Psoas muscle (tissue), 8 donors: ENCODE data around the gene NUTM2A. TPM values are rescaled to one million over a fixed set of nuclear protein-coding genes. Genes with fewer than 3 reads are reported as not detected.
"Not testable (repeated sequence)": the region's sequence is repeated elsewhere in the genome, so short reads cannot be mapped to it uniquely, and the experiment has no call there.

ENCODE experiments used
- ATAC-seq, 4 donors: fragments of 200-7000 bp; cut with Tn5 transposase; one replicate each; pipeline ENCODE4 v1.9.1; 2020; ENCODE audit warnings: moderate library complexity in 3 of 4, mild to moderate bottlenecking in 2 of 4
- DNase-seq, 2 donors: peaks; one replicate each; pipeline ENCODE4 v3.0.0-alpha.2; 2020
- H3K27ac ChIP-seq: fragments of 200-600 bp; one replicate; pipeline ENCODE4 v1.8.0; 2022
- H3K27me3 ChIP-seq, 3 donors: fragments of 200-600 bp in 1 of 3; one replicate each; pipeline versions ENCODE4 v1.6.1 to v1.8.0; 2013 to 2022; ENCODE audit warnings: low read length in 2 of 3, mild to moderate bottlenecking in 2 of 3, moderate library complexity in 1 of 3; ENCODE audit not compliant: insufficient read depth in 3 of 3
- H3K36me3 ChIP-seq, 2 donors: fragments of 200-600 bp in 1 of 2; one replicate each; pipeline versions ENCODE4 v1.6.1 to v1.8.0; 2013 to 2022; ENCODE audit warnings: low read depth in 1 of 2, mild to moderate bottlenecking in 1 of 2, moderate library complexity in 1 of 2; ENCODE audit not compliant: insufficient read depth in 1 of 2
- H3K4me1 ChIP-seq: fragments of 200-600 bp; one replicate; pipeline ENCODE4 v1.8.0; 2022
- H3K4me3 ChIP-seq: fragments of 200-600 bp; one replicate; pipeline ENCODE4 v1.8.0; 2022; ENCODE audit warnings: mild to moderate bottlenecking
- H3K9me3 ChIP-seq: fragments of 200-600 bp; one replicate; pipeline ENCODE4 v1.8.0; 2022
- WGBS, 3 donors: extraction: QIAGEN DNeasy Blood & Tissue Kit; methylation state at CpG; one replicate each; pipeline versions ENCODE4 v1.1.6 to v1.1.7; 2013; 5-methylcytosine and 5-hydroxymethylcytosine counted together
- intact Hi-C, 2 donors: fragments of 100-400 bp; cut with DNase I; formaldehyde crosslinking; loops; one replicate each; pipeline versions ENCODE4 v1.11.0 to v1.14.2; 2022
- polyA plus RNA-seq, 3 donors: library from polyadenylated mRNA; stranded (reverse); fragments of 200-250 nt; gene quantifications; one replicate each; pipeline ENCODE4 v1.2.3, GENCODE V29; 2013
- total RNA-seq, 4 donors: library from RNA; stranded (reverse); fragmentation: NEBNext Ultra II Directional in 2 of 4; extraction: Animal tissue kit (Norgen Biotek cat#: 25700) in 2 of 4; gene quantifications; one replicate each; pipeline versions ENCODE4 v1.2.1 to v1.2.4, GENCODE V29; 2021 to 2023
- donor health status: healthy with polysubstance abuse.
- donor health status: DM: no; HTN: no; CAD: no; lungs with moderate emphysema.
- donor health status: Bipolar disorder and iron deficiency.
- donor health status: healthy.
- donor health status: DM: yes; HTN: yes; CAD: no.
- donor health status: DM: no; HTN: no; CAD: no.
- donor health status: DM: no; HTN: no; CAD: no.
- donor health status: DM: yes; HTN: yes; CAD: no.

Gene NUTM2A
- total and polyA plus RNA-seq, 7 donors, result 0.49 to 1.4 (median 1.0) TPM

DNA sequence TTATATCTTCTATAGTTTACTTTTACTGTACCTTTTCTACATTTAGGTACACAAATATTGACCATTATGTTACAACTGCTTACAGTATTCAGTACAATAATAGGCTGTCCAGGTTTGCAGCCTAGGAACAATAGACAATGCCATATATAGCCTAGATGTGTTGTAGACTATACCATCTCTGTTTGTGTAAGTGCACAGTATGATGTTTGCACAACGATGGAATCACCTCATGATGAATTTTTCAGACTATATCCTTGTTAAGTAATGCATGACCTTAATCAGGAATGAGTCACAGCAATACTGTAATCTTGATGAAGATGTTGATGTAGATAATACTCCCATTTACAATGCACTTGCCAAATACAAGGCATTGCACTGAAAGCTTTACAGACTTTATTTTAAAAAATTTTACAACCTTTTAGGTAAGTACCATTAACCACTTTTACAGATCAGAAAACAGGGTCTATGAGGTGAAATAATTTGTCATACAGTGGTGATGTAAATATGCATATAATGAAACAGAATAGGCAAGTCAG lies 23.6 kb downstream of the NUTM2A start:
- DNase-seq, H3K4me3 ChIP-seq, H3K36me3 ChIP-seq, intact Hi-C loops, ATAC-seq, H3K27ac ChIP-seq, H3K27me3 ChIP-seq, H3K4me1 ChIP-seq, H3K9me3 ChIP-seq: not testable (repeated sequence)
- 67 to 82% methylated on average over 1 of the region's 1 CpG; no CpG with 5 or more reads in 1 of the 3 donors for WGBS, 3 donors

DNA sequence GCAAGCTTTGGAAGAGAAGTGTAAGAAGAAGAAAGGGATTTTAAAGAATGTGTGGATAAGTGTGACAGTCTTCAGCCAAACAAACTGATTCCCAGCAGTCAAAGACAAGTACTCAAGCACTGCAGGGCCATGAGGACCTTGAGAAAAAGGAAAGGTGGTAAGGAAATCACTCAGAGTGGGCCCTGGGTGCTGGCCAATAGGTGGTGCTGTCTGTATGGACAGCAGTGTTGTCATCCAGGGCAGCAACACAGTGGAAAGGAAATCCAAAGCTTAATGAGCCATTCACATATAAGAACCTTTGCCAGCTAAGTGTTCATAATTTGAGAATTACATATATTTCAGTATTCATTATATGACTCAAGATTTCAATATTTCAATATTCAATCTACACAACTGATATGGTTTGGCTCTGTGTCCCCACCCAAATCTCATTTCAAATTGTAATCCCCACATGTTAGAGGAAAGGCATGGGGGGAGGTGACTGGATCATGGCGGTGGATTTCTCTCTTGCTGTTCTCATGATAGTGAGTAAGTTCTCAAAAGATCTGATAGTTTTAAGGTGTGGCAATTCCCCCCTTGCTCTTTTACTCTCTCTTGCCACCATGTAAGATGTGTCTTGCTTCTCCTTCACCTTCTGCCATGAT lies 55.6 kb downstream of the NUTM2A start:
- H3K36me3 ChIP-seq, result not testable (repeated sequence)
- peak in 1 of 4 donors; percentile 45 for ATAC-seq

More for the DNA sequence above, 55.6 kb downstream of the NUTM2A start:
- intact Hi-C loops, H3K4me3 ChIP-seq, H3K9me3 ChIP-seq, H3K27ac ChIP-seq, H3K27me3 ChIP-seq, DNase-seq, H3K4me1 ChIP-seq: not testable (repeated sequence)
- WGBS, 3 donors, result no CpG with 5 or more reads among the region's 1 CpG

Other genes with a start within 250 kb of the NUTM2A start
- not detected for gene FAM25A, start 205.2 kb upstream of the NUTM2A start, total RNA-seq
- gene FAM25A, start 205.2 kb upstream of the NUTM2A start, polyA plus RNA-seq, result under 1 TPM in 1 of 3 donors, not detected in 2; 0.82 TPM
- 10 to 100 TPM; 54.2 to 70.8 (median 58.7) TPM for gene GLUD1, start 130.6 kb upstream of the NUTM2A start, total RNA-seq
- 10 to 100 TPM; 42.3 to 64.0 (median 57.0) TPM for gene GLUD1, start 130.6 kb upstream of the NUTM2A start, polyA plus RNA-seq
- 10 to 100 TPM in 3 of 4 donors, 1 to 10 TPM in 1; 7.9 to 14.5 (median 12.5) TPM for gene SHLD2, start 130.2 kb upstream of the NUTM2A start, total RNA-seq
- 10 to 100 TPM; 11.1 to 25.7 (median 24.0) TPM for gene SHLD2, start 130.2 kb upstream of the NUTM2A start, polyA plus RNA-seq
- gene NUTM2D, start 132.3 kb downstream of the NUTM2A start, total RNA-seq, result 1 to 10 TPM; 1.4 to 9.2 (median 2.5) TPM
- gene NUTM2D, start 132.3 kb downstream of the NUTM2A start, polyA plus RNA-seq, result 1 to 10 TPM in 1 of 3 donors, under 1 TPM in 2; 0.68 to 4.0 (median 0.87) TPM